Karpas-422 (cell line): Measurements from ENCODE around the gene VSX2. TPM values are rescaled to one million over a fixed set of nuclear protein-coding genes. Genes with fewer than 3 reads are reported as not detected.
"Not testable (repeated sequence)": the region's sequence is repeated elsewhere in the genome, so short reads cannot be mapped to it uniquely, and the experiment has no call there.

Experiments used
- DNase-seq: peaks from one replicate; pipeline ENCODE4 v3.0.0-alpha.2; 2015
- H2AFZ ChIP-seq: fragments of 200-600 bp; sonication (generic); 2 replicates; pipeline ENCODE4 v1.6.1; 2014; ENCODE audit warnings: antibody characterized with exemption, low read length, mixed read lengths
- H3K27ac ChIP-seq: fragments of 200-600 bp; sonication (generic); 2 replicates; pipeline ENCODE4 v1.5.1; 2014; ENCODE audit warnings: mild to moderate bottlenecking, low read length, moderate library complexity
- H3K27me3 ChIP-seq: fragments of 200-600 bp; sonication (generic); 2 replicates; pipeline ENCODE4 v1.6.1; 2014; ENCODE audit warnings: low read length, mixed read lengths
- H3K36me3 ChIP-seq: fragments of 200-600 bp; sonication (generic); 2 replicates; pipeline ENCODE4 v1.6.1; 2014; ENCODE audit warnings: low read length, mixed read lengths; ENCODE audit not compliant: insufficient read depth
- H3K4me1 ChIP-seq: fragments of 200-600 bp; sonication (generic); 2 replicates; pipeline ENCODE4 v1.6.1; 2014; ENCODE audit warnings: mild to moderate bottlenecking, low read length, mixed read lengths
- H3K4me2 ChIP-seq: fragments of 200-600 bp; sonication (generic); 2 replicates; pipeline ENCODE4 v1.6.1; 2014; ENCODE audit warnings: low read length, low read depth, mild to moderate bottlenecking; ENCODE audit not compliant: poor library complexity, severe bottlenecking
- H3K4me3 ChIP-seq: fragments of 200-600 bp; sonication (generic); 2 replicates; pipeline ENCODE4 v1.5.1; 2014; ENCODE audit warnings: mild to moderate bottlenecking, antibody characterized with exemption, low read length, mixed read lengths
- H3K79me2 ChIP-seq: fragments of 200-600 bp; sonication (generic); 2 replicates; pipeline ENCODE4 v1.6.1; 2014; ENCODE audit warnings: mild to moderate bottlenecking, low read length, mixed read lengths
- H3K9ac ChIP-seq: fragments of 200-600 bp; sonication (generic); 2 replicates; pipeline ENCODE4 v1.6.0; 2014; ENCODE audit warnings: low read length
- H3K9me2 ChIP-seq: fragments of 200-600 bp; sonication (generic), shearing (Covaris generic); replicated peaks from 2 replicates; pipeline ENCODE4 v1.6.0; 2014; ENCODE audit warnings: mild to moderate bottlenecking, low read length, moderate library complexity; ENCODE audit not compliant: insufficient read depth
- H3K9me3 ChIP-seq: fragments of 300-700, 200-600 bp; sonication (generic); 2 replicates; pipeline ENCODE4 v1.6.1; 2014; ENCODE audit warnings: low read length, mixed read lengths
- H4K20me1 ChIP-seq: fragments of 200-600 bp; sonication (generic); 2 replicates; pipeline ENCODE4 v1.6.1; 2014; ENCODE audit warnings: mild to moderate bottlenecking, antibody characterized with exemption, low read length, low read depth; ENCODE audit not compliant: insufficient read depth
- total RNA-seq: library from RNA; depleted of rRNA; stranded (reverse); fragments of >200 nt; shearing (Covaris generic); gene quantifications from 2 replicates; pipeline ENCODE4 v1.2.3, GENCODE V29; 2014; ENCODE audit warnings: low replicate concordance

Gene VSX2
- total RNA-seq, 1 experiment from 2014 or later, result not detected

GRCh38 chr14:74270382-74271177 lies 31.3 kb downstream of the VSX2 start:
- not testable (repeated sequence) for H3K27ac ChIP-seq, H3K36me3 ChIP-seq, H3K9me2 ChIP-seq, H3K79me2 ChIP-seq, H3K4me3 ChIP-seq, H3K9ac ChIP-seq, H4K20me1 ChIP-seq, H3K27me3 ChIP-seq, DNase-seq, H3K4me2 ChIP-seq, H3K4me1 ChIP-seq, H2AFZ ChIP-seq, H3K9me3 ChIP-seq

GRCh38 chr14:74271365-74271764 lies 32.1 kb downstream of the VSX2 start:
- H3K9me2 ChIP-seq, result no peaks in the 10 kb centered on the region
- H3K36me3 ChIP-seq, result no peaks in the 10 kb centered on the region
- no peak overlapping the region for H3K4me3 ChIP-seq
- H2AFZ ChIP-seq, result no peak overlapping the region
- DNase-seq, result no peak
- no peaks in the 10 kb centered on the region for H3K9me3 ChIP-seq
- no peak overlapping the region for H3K27ac ChIP-seq
- H3K79me2 ChIP-seq, result no peaks in the 10 kb centered on the region
- peaks cover 2% of the 10 kb centered on the region; the same call in 1 of the 2 replicates for H3K4me1 ChIP-seq
- no peak overlapping the region for H3K9ac ChIP-seq
- H3K27me3 ChIP-seq, result no peaks in the 10 kb centered on the region
- no peak overlapping the region for H3K4me2 ChIP-seq
- no peaks in the 10 kb centered on the region for H4K20me1 ChIP-seq

- Histone ChIP-seq H2AFZ (no peak overlapping the region), H4K20me1 (no peaks in the 10 kb centered on the region), H3K4me3 (no peak overlapping the region)
These were observed 36.1 kb downstream of the VSX2 start for GRCh38 chr14:74275241-74275841.

GRCh38 chr14:74278080-74278479 lies 38.8 kb downstream of the VSX2 start:
- peaks cover 2% of the 10 kb centered on the region; the same call in 1 of the 2 replicates for H3K9me3 ChIP-seq
- H3K27ac ChIP-seq, result no peak overlapping the region
- no peak overlapping the region for H2AFZ ChIP-seq
- peaks cover 2% of the 10 kb centered on the region; the same call in 1 of the 2 replicates for H3K4me1 ChIP-seq
- H3K4me2 ChIP-seq, result no peak overlapping the region
- no peak overlapping the region for H3K9ac ChIP-seq
- no peaks in the 10 kb centered on the region for H3K9me2 ChIP-seq
- peaks cover 2% of the 10 kb centered on the region for H3K36me3 ChIP-seq
- no peaks in the 10 kb centered on the region for H3K79me2 ChIP-seq
- DNase-seq, result no peak
- no peaks in the 10 kb centered on the region for H3K27me3 ChIP-seq
- no peaks in the 10 kb centered on the region for H4K20me1 ChIP-seq
- no peak overlapping the region for H3K4me3 ChIP-seq

More at GRCh38 chr14:74275241-74275841, 36.1 kb downstream of the VSX2 start:
- DNase-seq, result no peak
- H3K27me3 ChIP-seq, result no peaks in the 10 kb centered on the region
- H3K4me1 ChIP-seq, result peaks cover 2% of the 10 kb centered on the region; the same call in 1 of the 2 replicates
- H3K4me2 ChIP-seq, result no peak overlapping the region
- H3K36me3 ChIP-seq, result no peaks in the 10 kb centered on the region
- H3K27ac ChIP-seq, result no peak overlapping the region
- H3K79me2 ChIP-seq, result no peaks in the 10 kb centered on the region
- 0 out of 2 replicates have a peak, but pooled peaks cover 2% of the 10 kb centered on the region for H3K9me3 ChIP-seq
- H3K9me2 ChIP-seq, result no peaks in the 10 kb centered on the region
- no peak overlapping the region for H3K9ac ChIP-seq

- no peaks in the 10 kb centered on the region for H3K27me3 ChIP-seq
- H3K9me2 ChIP-seq, result no peaks in the 10 kb centered on the region
- no peak overlapping the region for H3K27ac ChIP-seq
- H4K20me1 ChIP-seq, result no peaks in the 10 kb centered on the region
- no peak overlapping the region for H2AFZ ChIP-seq
- no peak overlapping the region for H3K4me3 ChIP-seq
- H3K79me2 ChIP-seq, result no peaks in the 10 kb centered on the region
- no peaks in the 10 kb centered on the region for H3K4me1 ChIP-seq
- peaks cover 13% of the 10 kb centered on the region for H3K36me3 ChIP-seq
- H3K9me3 ChIP-seq, result peaks cover 2% of the 10 kb centered on the region; the same call in 1 of the 2 replicates
- H3K9ac ChIP-seq, result no peak overlapping the region
- no peak overlapping the region for H3K4me2 ChIP-seq
- no peak for DNase-seq
These were observed 41.8 kb downstream of the VSX2 start for GRCh38 chr14:74281069-74281468.

GRCh38 chr14:74286736-74287135 lies 47.5 kb downstream of the VSX2 start:
- H3K4me1 ChIP-seq, result no peaks in the 10 kb centered on the region
- H3K36me3 ChIP-seq, result peaks cover 21% of the 10 kb centered on the region
- H4K20me1 ChIP-seq, result no peaks in the 10 kb centered on the region
- DNase-seq, result no peak
- H3K4me2 ChIP-seq, result no peak overlapping the region
- H3K27me3 ChIP-seq, result no peaks in the 10 kb centered on the region
- H3K4me3 ChIP-seq, result no peak overlapping the region
- no peak overlapping the region for H2AFZ ChIP-seq
- no peak overlapping the region for H3K27ac ChIP-seq
- H3K79me2 ChIP-seq, result no peaks in the 10 kb centered on the region
- H3K9ac ChIP-seq, result no peak overlapping the region
- H3K9me2 ChIP-seq, result no peaks in the 10 kb centered on the region
- H3K9me3 ChIP-seq, result no peaks in the 10 kb centered on the region

- H2AFZ ChIP-seq, result no peak overlapping the region
- H3K27me3 ChIP-seq, result no peaks in the 10 kb centered on the region
- H3K4me2 ChIP-seq, result no peak overlapping the region
- no peaks in the 10 kb centered on the region for H3K9me3 ChIP-seq
- no peaks in the 10 kb centered on the region for H3K9me2 ChIP-seq
- no peaks in the 10 kb centered on the region; the same call in 1 of the 2 replicates for H4K20me1 ChIP-seq
- 0 out of 2 replicates have a peak, but pooled peaks cover 5% of the 10 kb centered on the region for H3K79me2 ChIP-seq
- no peak for DNase-seq
- H3K27ac ChIP-seq, result no peak overlapping the region
- peaks cover 8% of the 10 kb centered on the region for H3K36me3 ChIP-seq
- H3K9ac ChIP-seq, result no peak overlapping the region
- no peaks in the 10 kb centered on the region for H3K4me1 ChIP-seq
- no peak overlapping the region for H3K4me3 ChIP-seq
These were observed 50.6 kb downstream of the VSX2 start for GRCh38 chr14:74289801-74290200.

GRCh38 chr14:74290415-74290814 lies 51.2 kb downstream of the VSX2 start:
- no peak overlapping the region for H3K9ac ChIP-seq
- peak; percentile 86 for DNase-seq
- H2AFZ ChIP-seq, result no peak overlapping the region
- no peak overlapping the region for H3K4me3 ChIP-seq
- H3K4me1 ChIP-seq, result no peaks in the 10 kb centered on the region
- no peaks in the 10 kb centered on the region for H3K9me2 ChIP-seq
- 0 out of 2 replicates have a peak, but pooled peaks cover 5% of the 10 kb centered on the region for H3K79me2 ChIP-seq
- H4K20me1 ChIP-seq, result no peaks in the 10 kb centered on the region; the same call in 1 of the 2 replicates
- H3K36me3 ChIP-seq, result peaks cover 8% of the 10 kb centered on the region
- H3K27me3 ChIP-seq, result no peaks in the 10 kb centered on the region
- H3K9me3 ChIP-seq, result no peaks in the 10 kb centered on the region
- no peak overlapping the region for H3K27ac ChIP-seq
- no peak overlapping the region for H3K4me2 ChIP-seq
